ENCODE measurements around the gene TBC1D32. TPM values are rescaled to one million over a fixed set of nuclear protein-coding genes. Genes with fewer than 3 reads are reported as not detected.

TBC1D32 gene
- total RNA-seq, 4 donors from 2014 or later: 16.5 to 29.2 (median 27.0) TPM

DNA sequence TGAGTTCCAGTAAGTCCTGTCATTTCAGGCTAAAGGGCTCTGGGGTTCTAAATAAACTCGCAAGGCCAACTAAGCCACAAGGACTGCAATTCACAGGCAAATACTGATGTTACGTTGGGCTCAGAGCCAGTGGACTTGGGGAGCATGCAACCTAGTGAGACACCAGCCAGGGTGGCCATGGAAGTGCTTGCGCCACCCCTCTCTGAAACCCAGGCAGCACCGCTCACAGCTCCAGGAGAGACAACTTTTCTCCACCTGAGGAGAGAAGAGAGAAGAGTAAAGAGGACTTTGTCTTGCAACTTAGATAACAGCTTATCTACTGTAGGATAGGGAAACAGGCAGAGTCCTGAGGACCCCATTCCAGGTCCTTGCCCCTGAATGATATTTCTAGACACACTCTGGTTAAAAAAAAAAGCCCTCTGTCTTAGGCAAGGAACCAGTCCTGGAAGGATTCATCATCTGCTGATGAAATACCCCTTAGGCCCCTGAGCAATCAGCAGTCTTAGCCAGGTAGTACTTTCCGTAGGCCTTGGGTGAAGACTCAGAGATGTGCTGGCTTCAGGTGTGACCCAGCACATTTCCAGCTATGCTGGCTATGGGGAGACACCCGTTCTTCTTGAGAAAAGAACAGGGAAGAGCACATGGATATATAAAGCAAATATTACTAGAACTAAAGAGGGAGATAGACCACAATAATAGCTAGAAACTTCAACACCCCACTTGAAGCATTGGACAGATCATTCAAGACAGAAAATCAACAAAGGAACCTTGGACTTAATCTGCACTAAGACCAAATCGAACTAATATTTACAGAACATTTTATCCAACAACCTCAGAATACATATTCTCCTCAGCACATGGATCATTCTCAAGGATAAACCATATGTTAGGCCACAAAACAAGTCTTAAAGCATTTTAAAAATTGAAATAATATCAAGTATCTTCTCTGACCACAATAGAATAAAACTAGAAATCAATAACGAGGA, 31.5 kb upstream of the TBC1D32 start:
- Histone ChIP-seq H3K4me3 (no peak overlapping the region), H3K4me1 (no peaks in the 10 kb centered on the region), H3K9me3 (no peaks in the 10 kb centered on the region), H3K36me3 (no peaks in the 10 kb centered on the region), H3K27me3 (no peaks in the 10 kb centered on the region), H3K27ac (no peak overlapping the region)
- TF ChIP-seq POLR2A (IDR thresholded peaks at IDR 0.05): no peak
- TF ChIP-seq, protein P1, sequence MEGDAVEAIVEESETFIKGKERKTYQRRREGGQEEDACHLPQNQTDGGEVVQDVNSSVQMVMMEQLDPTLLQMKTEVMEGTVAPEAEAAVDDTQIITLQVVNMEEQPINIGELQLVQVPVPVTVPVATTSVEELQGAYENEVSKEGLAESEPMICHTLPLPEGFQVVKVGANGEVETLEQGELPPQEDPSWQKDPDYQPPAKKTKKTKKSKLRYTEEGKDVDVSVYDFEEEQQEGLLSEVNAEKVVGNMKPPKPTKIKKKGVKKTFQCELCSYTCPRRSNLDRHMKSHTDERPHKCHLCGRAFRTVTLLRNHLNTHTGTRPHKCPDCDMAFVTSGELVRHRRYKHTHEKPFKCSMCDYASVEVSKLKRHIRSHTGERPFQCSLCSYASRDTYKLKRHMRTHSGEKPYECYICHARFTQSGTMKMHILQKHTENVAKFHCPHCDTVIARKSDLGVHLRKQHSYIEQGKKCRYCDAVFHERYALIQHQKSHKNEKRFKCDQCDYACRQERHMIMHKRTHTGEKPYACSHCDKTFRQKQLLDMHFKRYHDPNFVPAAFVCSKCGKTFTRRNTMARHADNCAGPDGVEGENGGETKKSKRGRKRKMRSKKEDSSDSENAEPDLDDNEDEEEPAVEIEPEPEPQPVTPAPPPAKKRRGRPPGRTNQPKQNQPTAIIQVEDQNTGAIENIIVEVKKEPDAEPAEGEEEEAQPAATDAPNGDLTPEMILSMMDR (IDR thresholded peaks at IDR 0.05): no peak
- no peak for DNase-seq

- Histone ChIP-seq H3K27ac (no peak overlapping the region), H3K36me3 (no peaks in the 10 kb centered on the region), H3K4me3 (no peak overlapping the region), H3K4me1 (no peaks in the 10 kb centered on the region), H3K9me3 (no peaks in the 10 kb centered on the region), H3K27me3 (no peaks in the 10 kb centered on the region)
- DNase-seq: no peak
- no peak for TF ChIP-seq POLR2A (IDR thresholded peaks at IDR 0.05)
- TF ChIP-seq, protein P1 (IDR thresholded peaks at IDR 0.05): peak in 1 of 6 experiments; percentile 4
Observed at GRCh38 chr6:121356575-121356974, 22.3 kb upstream of the TBC1D32 start.

DNA sequence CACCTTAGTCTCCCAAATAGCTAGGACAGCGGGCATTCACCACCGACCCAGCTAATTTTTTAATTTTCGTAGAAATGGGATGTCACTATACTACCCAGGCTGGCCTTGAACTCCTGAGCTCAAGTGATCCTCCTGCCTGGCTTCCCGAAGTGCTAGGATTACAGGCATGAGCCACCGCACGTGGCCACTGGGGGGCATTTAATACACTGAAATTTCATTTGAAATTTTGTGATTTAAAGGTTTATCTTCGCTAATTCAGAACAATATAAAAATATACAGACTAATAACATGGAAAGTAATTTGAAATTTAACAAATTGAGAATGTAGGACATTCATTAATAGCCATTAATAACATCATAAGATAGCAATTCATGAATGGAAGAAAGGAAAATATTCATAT, 20.5 kb upstream of the TBC1D32 start:
- Histone ChIP-seq H3K27me3 (no peaks in the 10 kb centered on the region), H3K27ac (no peak overlapping the region), H3K9me3 (no peaks in the 10 kb centered on the region), H3K4me3 (no peak overlapping the region), H3K4me1 (no peaks in the 10 kb centered on the region), H3K36me3 (no peaks in the 10 kb centered on the region)
- no peak for DNase-seq
- TF ChIP-seq, protein P1 (IDR thresholded peaks at IDR 0.05): peak in 4 of 6 experiments; percentile 8 to 40 (median 31)
- TF ChIP-seq POLR2A (IDR thresholded peaks at IDR 0.05): no peak

GRCh38 chr6:121352941-121353340, 18.7 kb upstream of the TBC1D32 start:
- DNase-seq: no peak
- Histone ChIP-seq H3K4me1 (no peaks in the 10 kb centered on the region), H3K4me3 (no peak overlapping the region), H3K9me3 (no peaks in the 10 kb centered on the region), H3K27me3 (no peaks in the 10 kb centered on the region), H3K27ac (no peak overlapping the region), H3K36me3 (no peaks in the 10 kb centered on the region)
- TF ChIP-seq, protein P1 (IDR thresholded peaks at IDR 0.05): no peak
- no peak for TF ChIP-seq POLR2A (IDR thresholded peaks at IDR 0.05)

DNA sequence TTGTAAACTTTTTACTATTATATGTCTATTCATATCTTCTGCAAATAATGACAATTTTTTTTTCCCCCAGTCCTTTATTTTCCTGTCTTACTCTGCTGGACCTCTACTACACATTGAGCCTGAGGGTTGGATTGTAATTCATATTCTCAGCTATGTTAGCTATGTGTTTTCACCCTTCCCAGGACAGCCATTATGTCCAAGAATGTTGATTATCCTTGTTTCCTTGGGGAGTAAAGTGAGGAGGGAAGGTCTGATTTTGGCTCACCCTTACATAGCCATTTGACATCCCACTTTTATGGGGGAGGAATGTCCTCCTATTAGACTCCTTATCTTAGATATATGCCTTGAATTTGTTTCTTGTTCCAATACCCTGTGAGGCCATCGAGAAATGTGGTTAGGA, 17.6 kb upstream of the TBC1D32 start:
- no peak overlapping the region for H3K4me3 ChIP-seq
- no peaks in the 10 kb centered on the region for H3K36me3 ChIP-seq
- no peaks in the 10 kb centered on the region for H3K4me1 ChIP-seq
- DNase-seq: no peak
- no peaks in the 10 kb centered on the region for H3K27me3 ChIP-seq
- H3K9me3 ChIP-seq: no peaks in the 10 kb centered on the region
- H3K27ac ChIP-seq: no peak overlapping the region
- TF ChIP-seq, protein P1 (IDR thresholded peaks at IDR 0.05): no peak
- TF ChIP-seq POLR2A (IDR thresholded peaks at IDR 0.05): no peak
